ENCODE measurements around the gene IP6K2. TPM values are rescaled to one million over a fixed set of nuclear protein-coding genes. Genes with fewer than 3 reads are reported as not detected.

IP6K2 gene
- total RNA-seq, 1 donor from 2014 or later, result 94.1 TPM

DNA sequence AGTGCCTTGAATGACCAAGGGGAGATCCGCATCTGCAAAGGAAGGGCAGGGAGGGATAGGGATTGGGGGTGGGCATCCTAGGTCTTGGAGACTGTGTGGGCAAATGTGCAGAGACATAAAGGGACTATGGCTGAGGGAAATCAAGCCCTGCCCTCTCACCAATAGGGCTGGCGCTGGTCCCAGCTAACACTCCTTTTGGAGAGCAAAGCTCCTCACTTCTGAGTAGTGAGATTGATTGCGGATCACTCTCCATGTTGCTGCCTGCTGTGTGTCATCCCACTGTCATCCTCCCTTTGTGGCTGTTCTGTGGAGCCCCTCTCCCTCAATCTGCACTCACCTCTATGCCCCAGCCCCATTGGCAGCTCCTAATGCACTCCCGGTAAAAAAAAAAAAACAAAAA is 52.1 kb downstream of the IP6K2 start:
- intact Hi-C loops (cut with micrococcal nuclease), result loop anchor here (1.0 to 2.0 kb wide), 2 partner anchors 20 to 364 kb away; partner anchors contain the start of genes NCKIPSD and NME6
- Mint-ChIP-seq H3K36me3 (ENCODE audit: low read depth) (no peaks in the 10 kb centered on the region), H3K27me3 (peaks cover 9% of the 10 kb centered on the region), H3K9me3 (no peaks in the 10 kb centered on the region), H3K4me3 (no peak overlapping the region), H3K4me1 (peaks cover 23% of the 10 kb centered on the region), H3K27ac (no peak overlapping the region)
- DNase-seq (no peak), ATAC-seq (ENCODE audit: low read depth) (no peak)
- POLR2A ChIA-PET, result interaction anchor here (0.7 kb wide), 2 partner anchors 60 to 249 kb away, joined by 3 to 6 read pairs; no protein-coding TSS in a partner anchor
- TF ChIP-seq, protein P1, sequence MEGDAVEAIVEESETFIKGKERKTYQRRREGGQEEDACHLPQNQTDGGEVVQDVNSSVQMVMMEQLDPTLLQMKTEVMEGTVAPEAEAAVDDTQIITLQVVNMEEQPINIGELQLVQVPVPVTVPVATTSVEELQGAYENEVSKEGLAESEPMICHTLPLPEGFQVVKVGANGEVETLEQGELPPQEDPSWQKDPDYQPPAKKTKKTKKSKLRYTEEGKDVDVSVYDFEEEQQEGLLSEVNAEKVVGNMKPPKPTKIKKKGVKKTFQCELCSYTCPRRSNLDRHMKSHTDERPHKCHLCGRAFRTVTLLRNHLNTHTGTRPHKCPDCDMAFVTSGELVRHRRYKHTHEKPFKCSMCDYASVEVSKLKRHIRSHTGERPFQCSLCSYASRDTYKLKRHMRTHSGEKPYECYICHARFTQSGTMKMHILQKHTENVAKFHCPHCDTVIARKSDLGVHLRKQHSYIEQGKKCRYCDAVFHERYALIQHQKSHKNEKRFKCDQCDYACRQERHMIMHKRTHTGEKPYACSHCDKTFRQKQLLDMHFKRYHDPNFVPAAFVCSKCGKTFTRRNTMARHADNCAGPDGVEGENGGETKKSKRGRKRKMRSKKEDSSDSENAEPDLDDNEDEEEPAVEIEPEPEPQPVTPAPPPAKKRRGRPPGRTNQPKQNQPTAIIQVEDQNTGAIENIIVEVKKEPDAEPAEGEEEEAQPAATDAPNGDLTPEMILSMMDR (IDR thresholded peaks at IDR 0.05), result no peak
- CTCF ChIA-PET, result no interaction called here

DNA sequence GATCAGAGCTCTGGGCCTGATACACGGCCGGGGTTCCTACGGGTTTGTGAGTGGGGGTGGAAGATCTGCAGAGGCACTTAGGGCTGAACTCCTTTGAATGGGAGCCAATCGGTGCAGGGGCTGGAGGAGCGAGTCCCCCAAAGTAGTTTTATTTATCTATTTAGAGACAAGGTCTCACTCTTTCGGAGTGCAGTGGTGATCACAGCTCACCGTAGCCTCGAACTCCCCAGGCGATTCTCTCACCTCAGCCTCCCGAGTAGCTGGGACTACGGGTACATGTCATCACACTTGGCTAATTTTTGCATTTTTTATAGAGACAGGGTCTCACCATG is 52.7 kb downstream of the IP6K2 start:
- TF ChIP-seq, protein P1 (IDR thresholded peaks at IDR 0.05), result no peak
- H3K4me1 Mint-ChIP-seq, result peaks cover 24% of the 10 kb centered on the region
- peaks cover 11% of the 10 kb centered on the region for H3K27me3 Mint-ChIP-seq
- intact Hi-C loops (cut with micrococcal nuclease), result loop anchor here (1.0 to 2.0 kb wide), 2 partner anchors 21 to 363 kb away; partner anchors contain the start of genes NCKIPSD and NME6
- ATAC-seq (ENCODE audit: low read depth) (no peak), DNase-seq (no peak)
- peak overlapping the region; percentile 81 for H3K4me3 Mint-ChIP-seq
- no peak overlapping the region for H3K27ac Mint-ChIP-seq
- ChIA-PET CTCF (no interaction called here), POLR2A (no interaction called here)
- no peaks in the 10 kb centered on the region for H3K9me3 Mint-ChIP-seq
- H3K36me3 Mint-ChIP-seq (ENCODE audit: low read depth), result no peaks in the 10 kb centered on the region

DNA sequence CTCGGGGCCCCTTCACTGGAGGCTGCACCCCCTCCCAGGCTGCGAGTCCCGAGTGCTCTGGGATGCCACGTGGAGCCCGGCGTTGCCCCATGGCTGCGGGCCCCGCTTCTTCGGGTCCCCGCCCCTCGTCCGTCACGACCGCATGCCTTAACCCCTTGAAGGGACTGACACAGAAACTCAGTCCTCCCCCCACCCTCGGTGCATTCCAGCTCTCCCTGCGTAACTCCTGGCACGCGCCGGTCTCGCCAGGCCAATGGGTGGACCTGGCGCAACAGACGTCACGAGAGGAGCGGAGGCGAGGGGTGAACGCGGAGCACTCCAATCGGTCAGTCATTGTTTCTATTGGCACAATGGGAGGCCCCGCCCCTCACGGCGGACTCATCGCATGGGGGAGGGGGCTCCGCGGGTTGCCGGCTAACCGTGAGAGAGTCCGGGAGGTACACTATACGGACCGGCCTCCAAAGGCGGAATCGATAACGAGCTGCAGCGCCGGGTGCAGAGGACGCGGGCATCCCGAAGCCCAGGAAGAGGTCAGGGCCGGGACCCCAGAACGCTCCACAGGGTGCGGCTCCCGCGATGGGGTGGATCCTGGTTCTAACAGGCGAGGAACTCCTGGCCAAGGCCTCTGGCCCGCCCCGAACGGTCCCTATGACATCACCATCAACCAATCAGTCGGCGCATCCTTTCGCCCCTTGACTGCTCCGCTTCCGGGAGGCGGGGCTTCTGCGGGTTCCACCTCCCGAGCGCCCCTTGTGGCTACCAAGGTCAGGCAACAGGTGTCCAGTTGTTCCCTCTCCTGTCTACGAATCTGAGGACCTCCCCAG is 53.3 kb downstream of the IP6K2 start:
- H3K4me1 Mint-ChIP-seq, result peaks cover 24% of the 10 kb centered on the region

DNA sequence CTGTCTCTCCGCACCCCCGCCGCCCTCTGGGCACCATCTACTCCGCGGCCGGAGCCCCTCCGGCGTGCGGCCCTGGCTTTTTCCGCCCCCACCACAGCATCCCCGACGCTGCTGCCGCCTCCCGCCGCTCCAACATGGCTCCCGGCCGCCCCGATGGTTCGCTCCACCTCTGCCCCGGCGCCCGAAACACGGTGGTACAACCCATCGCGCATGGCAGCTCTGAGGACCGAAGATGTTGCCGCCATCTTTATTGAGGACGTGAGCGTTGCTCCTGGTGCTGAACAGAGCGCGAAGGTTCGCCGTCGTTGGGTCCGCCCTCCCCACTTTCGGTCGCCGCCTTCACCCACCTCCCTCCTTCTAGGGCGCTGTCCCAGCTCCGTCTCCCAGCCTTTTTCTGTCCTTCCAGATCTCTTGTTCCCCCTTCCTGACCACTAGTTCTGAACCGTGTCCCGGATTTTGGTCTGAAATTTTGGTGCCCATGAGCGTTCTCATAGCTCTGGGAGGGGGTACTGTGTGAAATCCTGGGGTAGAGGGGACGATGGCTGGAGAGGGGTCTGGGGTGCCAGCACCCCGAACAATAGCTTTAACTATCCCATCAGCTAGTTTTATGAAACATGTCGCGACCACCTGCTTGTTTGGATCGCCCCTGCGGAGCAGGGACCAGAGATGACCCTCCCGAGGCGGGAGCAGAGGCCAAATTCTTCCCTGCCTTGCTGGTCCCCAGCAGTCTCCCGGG is 54.1 kb downstream of the IP6K2 start, which contains the start of gene CELSR3:
TSS of gene CELSR3 (minus strand) at position 134 of the 736 bp plus-strand sequence. CDS start 252 bp downstream, outside the sequence.
- ChIA-PET POLR2A (no interaction called here), CTCF (interaction anchor here (0.9 to 1.6 kb wide), 2 partner anchors 27 to 114 kb away, joined by 3 read pairs; no protein-coding TSS in a partner anchor)
- DNase-seq, result no peak
- intact Hi-C loops (cut with micrococcal nuclease), result no loop called here
- peak within 1 kb of the TSS; percentile 81 for H3K4me3 Mint-ChIP-seq
- H3K4me1 Mint-ChIP-seq, result peaks cover 24% of the 10 kb centered on the region
- H3K27me3 Mint-ChIP-seq, result peaks cover 14% of the 10 kb centered on the region
- H3K27ac Mint-ChIP-seq, result peak within 1 kb of the TSS; percentile 50
- TF ChIP-seq, protein P1 (IDR thresholded peaks at IDR 0.05), result no peak
- H3K36me3 Mint-ChIP-seq (ENCODE audit: low read depth), result no peaks in the 10 kb centered on the region
- H3K9me3 Mint-ChIP-seq, result no peaks in the 10 kb centered on the region
- peak; percentile 35 for ATAC-seq (ENCODE audit: low read depth)

More for the DNA sequence above, 53.3 kb downstream of the IP6K2 start:
- peak; percentile 75 for DNase-seq
- TF ChIP-seq, protein P1 (IDR thresholded peaks at IDR 0.05), result no peak
- Mint-ChIP-seq H3K36me3 (ENCODE audit: low read depth) (no peaks in the 10 kb centered on the region), H3K4me3 (peak overlapping the region; percentile 81), H3K27me3 (peaks cover 13% of the 10 kb centered on the region), H3K9me3 (no peaks in the 10 kb centered on the region), H3K27ac (no peak overlapping the region)
- ATAC-seq (ENCODE audit: low read depth), result peak; percentile 79
- intact Hi-C loops (cut with micrococcal nuclease), result loop anchor here (1.0 to 2.0 kb wide), 2 partner anchors 21 to 362 kb away; partner anchors contain the start of genes NCKIPSD and NME6
- CTCF ChIA-PET, result no interaction called here
- POLR2A ChIA-PET, result no interaction called here

Data from activated B cell treated with CpG ODN at 0.5 μM for 24 hours (primary cell).